MM.1S (cell line): ENCODE measurements around the gene HECTD4.

ENCODE experiments used
- DNase-seq: peaks from one replicate; pipeline ENCODE4 v3.0.0-alpha.2; 2015
- H2AFZ ChIP-seq: fragments of 300-600 bp; sonication (generic); 2 replicates; pipeline ENCODE4 v1.6.0; 2016; ENCODE audit warnings: antibody characterized with exemption, low read length
- H3F3A ChIP-seq: fragments of 300-600 bp; sonication (generic); 2 replicates; pipeline ENCODE4 v1.6.1; 2016; ENCODE audit warnings: mild to moderate bottlenecking, antibody characterized with exemption, low read length, moderate library complexity, mixed read lengths; ENCODE audit not compliant: insufficient read depth
- H3K27ac ChIP-seq: fragments of 300-600 bp; sonication (generic); 2 replicates; pipeline ENCODE4 v1.5.1; 2016; ENCODE audit warnings: mild to moderate bottlenecking, low read length
- H3K27me3 ChIP-seq: fragments of 300-600 bp; sonication (generic); replicated peaks from 2 replicates; pipeline ENCODE4 v1.6.0; 2016; ENCODE audit warnings: low read length; ENCODE audit not compliant: insufficient read depth
- H3K36me3 ChIP-seq: fragments of 300-600 bp; sonication (generic); replicated peaks from 2 replicates; pipeline ENCODE4 v1.6.1; 2016; ENCODE audit warnings: mild to moderate bottlenecking, low read length, mixed read lengths; ENCODE audit not compliant: insufficient read depth
- H3K4me1 ChIP-seq: fragments of 300-600 bp; sonication (generic); 2 replicates; pipeline ENCODE4 v1.6.1; 2016; ENCODE audit warnings: low read length, mixed read lengths
- H3K4me2 ChIP-seq: fragments of 300-600 bp; sonication (generic); 2 replicates; pipeline ENCODE4 v1.6.0; 2016; ENCODE audit warnings: low read depth, low read length
- H3K4me3 ChIP-seq: fragments of 300-600 bp; sonication (generic); 2 replicates; pipeline ENCODE4 v1.5.1; 2016; ENCODE audit warnings: low read length, mixed read lengths
- H3K79me2 ChIP-seq: fragments of 300-600 bp; sonication (generic); 2 replicates; pipeline ENCODE4 v1.6.1; 2016; ENCODE audit warnings: mixed run types, low read length, mixed read lengths
- H3K9ac ChIP-seq: fragments of 300-600 bp; sonication (generic); 2 replicates; pipeline ENCODE4 v1.6.1; 2016; ENCODE audit warnings: low read length, mixed read lengths
- H3K9me2 ChIP-seq: fragments of 300-600 bp; sonication (generic); replicated peaks from 2 replicates; pipeline ENCODE4 v1.6.1; 2016; ENCODE audit warnings: mild to moderate bottlenecking, low read length, mixed read lengths; ENCODE audit not compliant: insufficient read depth
- H3K9me3 ChIP-seq: fragments of 300-600 bp; sonication (generic); replicated peaks from 2 replicates; pipeline ENCODE4 v1.6.1; 2016; ENCODE audit warnings: mild to moderate bottlenecking, low read length, mixed read lengths; ENCODE audit not compliant: insufficient read depth
- H4K20me1 ChIP-seq: fragments of 300-600 bp; sonication (generic); 2 replicates; pipeline ENCODE4 v1.6.1; 2016; ENCODE audit warnings: mild to moderate bottlenecking, low read length, moderate library complexity, mixed read lengths; ENCODE audit not compliant: insufficient read depth
- EZH2 ChIP-seq: fragments of 300-600 bp; sonication (generic); optimal IDR thresholded peaks from 2 replicates; pipeline ENCODE3; 2017; ENCODE audit warnings: low read depth, mild to moderate bottlenecking, antibody characterized with exemption, low read length, mixed read lengths
- EZH2phosphoT487 ChIP-seq: fragments of 300-600 bp; sonication (generic); IDR thresholded peaks from 2 replicates; pipeline ENCODE4 v1.6.1; 2018; ENCODE audit warnings: antibody characterized with exemption, low read length
- TF ChIP-seq, protein P1 (sequence below): fragments of 300-600 bp; sonication (generic); IDR thresholded peaks from 2 replicates; pipeline ENCODE4 v1.5.1; 2016; ENCODE audit warnings: antibody characterized with exemption, low read length, mixed read lengths

Gene HECTD4

DNA sequence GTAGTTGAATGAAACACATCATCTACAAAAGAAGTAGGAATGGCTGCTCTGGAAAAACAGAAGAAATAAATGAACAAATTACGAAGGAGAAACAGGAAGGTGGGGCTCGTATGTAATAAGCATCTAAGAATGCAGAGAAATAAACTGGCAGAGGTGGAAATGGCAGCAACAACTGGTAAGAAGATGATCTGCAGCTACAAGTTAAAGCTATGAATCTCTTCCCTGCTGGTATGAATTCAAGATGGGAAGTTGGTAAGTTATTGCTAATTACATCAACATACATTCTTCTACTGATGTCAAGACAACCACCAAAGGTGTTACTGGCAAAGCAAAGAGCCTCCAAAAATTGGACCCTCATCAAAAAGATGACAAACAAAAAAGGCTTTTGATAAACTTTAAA lies 59.8 kb downstream of the HECTD4 start:
- Histone ChIP-seq H3K4me1 (no peaks in the 10 kb centered on the region), H3K9me3 (no peaks in the 10 kb centered on the region), H3F3A (no peaks in the 10 kb centered on the region), H3K36me3 (no peaks in the 10 kb centered on the region), H3K4me2 (no peak overlapping the region), H3K79me2 (no peaks in the 10 kb centered on the region), H3K27me3 (no peaks in the 10 kb centered on the region), H4K20me1 (no peaks in the 10 kb centered on the region), H3K9me2 (no peaks in the 10 kb centered on the region), H3K27ac (no peak overlapping the region), H2AFZ (no peak overlapping the region), H3K9ac (no peak overlapping the region), H3K4me3 (no peak overlapping the region)
- TF ChIP-seq, protein P1, sequence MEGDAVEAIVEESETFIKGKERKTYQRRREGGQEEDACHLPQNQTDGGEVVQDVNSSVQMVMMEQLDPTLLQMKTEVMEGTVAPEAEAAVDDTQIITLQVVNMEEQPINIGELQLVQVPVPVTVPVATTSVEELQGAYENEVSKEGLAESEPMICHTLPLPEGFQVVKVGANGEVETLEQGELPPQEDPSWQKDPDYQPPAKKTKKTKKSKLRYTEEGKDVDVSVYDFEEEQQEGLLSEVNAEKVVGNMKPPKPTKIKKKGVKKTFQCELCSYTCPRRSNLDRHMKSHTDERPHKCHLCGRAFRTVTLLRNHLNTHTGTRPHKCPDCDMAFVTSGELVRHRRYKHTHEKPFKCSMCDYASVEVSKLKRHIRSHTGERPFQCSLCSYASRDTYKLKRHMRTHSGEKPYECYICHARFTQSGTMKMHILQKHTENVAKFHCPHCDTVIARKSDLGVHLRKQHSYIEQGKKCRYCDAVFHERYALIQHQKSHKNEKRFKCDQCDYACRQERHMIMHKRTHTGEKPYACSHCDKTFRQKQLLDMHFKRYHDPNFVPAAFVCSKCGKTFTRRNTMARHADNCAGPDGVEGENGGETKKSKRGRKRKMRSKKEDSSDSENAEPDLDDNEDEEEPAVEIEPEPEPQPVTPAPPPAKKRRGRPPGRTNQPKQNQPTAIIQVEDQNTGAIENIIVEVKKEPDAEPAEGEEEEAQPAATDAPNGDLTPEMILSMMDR = no peak
- no peak for TF ChIP-seq EZH2
- no peak for TF ChIP-seq EZH2phosphoT487
- no peak for DNase-seq

DNA sequence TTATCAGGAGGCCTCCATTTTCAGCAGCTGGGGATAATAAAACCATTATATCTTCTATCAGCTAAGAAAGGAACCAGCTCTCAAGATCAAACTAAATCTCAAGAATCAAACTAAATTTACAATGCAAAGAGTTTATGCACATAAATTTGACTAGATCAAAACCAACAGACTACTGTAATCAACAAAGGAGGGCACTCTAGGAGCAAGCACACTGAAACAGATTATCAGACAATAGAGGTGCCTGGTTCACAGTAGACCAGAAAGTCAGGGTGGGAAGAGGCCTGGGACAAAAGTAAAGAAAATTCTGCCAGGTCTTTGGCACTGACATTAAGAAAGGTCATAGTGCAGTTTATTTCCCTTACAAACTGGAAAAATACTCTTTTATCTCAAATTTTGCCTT lies 61.0 kb downstream of the HECTD4 start:
- DNase-seq = no peak
- no peaks in the 10 kb centered on the region for H3K9me2 ChIP-seq
- H3K4me3 ChIP-seq = no peak overlapping the region
- H3K79me2 ChIP-seq = no peaks in the 10 kb centered on the region
- no peaks in the 10 kb centered on the region for H3F3A ChIP-seq
- no peaks in the 10 kb centered on the region for H3K36me3 ChIP-seq
- H3K27ac ChIP-seq = no peak overlapping the region
- TF ChIP-seq, protein P1 = no peak
- TF ChIP-seq EZH2phosphoT487 = no peak
- TF ChIP-seq EZH2 = no peak
- no peaks in the 10 kb centered on the region for H3K4me1 ChIP-seq
- H3K27me3 ChIP-seq = no peaks in the 10 kb centered on the region
- no peaks in the 10 kb centered on the region for H3K9me3 ChIP-seq
- H2AFZ ChIP-seq = no peak overlapping the region
- no peaks in the 10 kb centered on the region for H4K20me1 ChIP-seq
- H3K4me2 ChIP-seq = no peak overlapping the region
- H3K9ac ChIP-seq = no peak overlapping the region

DNA sequence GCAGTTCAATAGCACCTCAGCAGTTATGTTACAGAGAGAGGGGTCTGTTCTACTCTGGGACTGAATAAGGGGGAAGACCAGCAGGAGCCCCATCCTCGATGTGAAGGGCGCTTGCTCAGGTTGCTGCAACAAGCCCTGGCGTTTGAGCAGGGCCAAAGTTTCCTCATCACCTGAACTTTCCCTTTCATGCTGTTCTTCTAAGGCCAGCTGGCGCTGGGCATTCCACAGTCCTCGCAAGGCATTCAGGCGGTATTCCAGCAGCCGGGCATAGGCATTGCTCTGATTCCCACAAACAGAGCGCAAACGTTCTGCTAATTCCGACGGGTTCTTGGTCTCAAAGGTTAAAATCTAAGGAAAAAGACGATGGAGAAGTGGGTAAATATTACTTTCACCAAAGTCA lies 62.8 kb downstream of the HECTD4 start:
- Histone ChIP-seq H3K27ac (no peak overlapping the region), H3K9ac (no peak overlapping the region), H2AFZ (no peak overlapping the region), H3K9me3 (no peaks in the 10 kb centered on the region), H3K4me1 (no peaks in the 10 kb centered on the region), H3K9me2 (no peaks in the 10 kb centered on the region), H3F3A (no peaks in the 10 kb centered on the region), H3K4me2 (no peak overlapping the region), H3K4me3 (no peak overlapping the region), H4K20me1 (no peaks in the 10 kb centered on the region), H3K27me3 (no peaks in the 10 kb centered on the region), H3K36me3 (no peaks in the 10 kb centered on the region), H3K79me2 (no peaks in the 10 kb centered on the region)
- TF ChIP-seq, protein P1 = no peak
- TF ChIP-seq EZH2phosphoT487 = no peak
- TF ChIP-seq EZH2 = no peak
- no peak for DNase-seq

DNA sequence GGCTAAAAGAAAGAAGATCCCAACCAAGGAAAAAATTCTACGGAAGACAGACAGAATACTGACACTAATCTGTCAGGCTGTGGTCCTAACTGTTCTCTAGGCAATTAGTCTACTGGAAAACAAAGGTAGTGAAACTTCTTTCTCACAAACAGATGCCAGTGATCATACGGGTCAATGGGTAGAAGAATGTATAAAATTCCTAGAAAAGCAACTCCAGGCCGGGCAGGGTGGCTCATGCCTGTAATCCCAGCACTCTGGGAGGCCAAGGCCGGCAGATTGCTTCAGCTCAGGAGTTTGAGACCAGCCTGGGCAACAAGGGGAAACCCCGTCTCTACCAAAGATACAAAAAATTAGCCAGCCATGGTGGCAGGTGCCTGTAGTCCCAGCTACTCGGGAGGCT lies 64.8 kb downstream of the HECTD4 start:
- H3K9me2 ChIP-seq = no peaks in the 10 kb centered on the region
- no peak for DNase-seq
- H3K27ac ChIP-seq = no peak overlapping the region
- H3K4me3 ChIP-seq = no peak overlapping the region
- no peaks in the 10 kb centered on the region for H3K4me1 ChIP-seq
- H4K20me1 ChIP-seq = no peaks in the 10 kb centered on the region
- no peak overlapping the region for H2AFZ ChIP-seq
- H3K36me3 ChIP-seq = no peaks in the 10 kb centered on the region
- H3K9ac ChIP-seq = no peak overlapping the region
- H3F3A ChIP-seq = no peaks in the 10 kb centered on the region
- no peaks in the 10 kb centered on the region for H3K9me3 ChIP-seq
- H3K4me2 ChIP-seq = no peak overlapping the region
- no peaks in the 10 kb centered on the region for H3K79me2 ChIP-seq
- TF ChIP-seq EZH2phosphoT487 (no peak), EZH2 (no peak)
- TF ChIP-seq, protein P1 = no peak
- H3K27me3 ChIP-seq = no peaks in the 10 kb centered on the region
